GM18517 (cell line): ENCODE results near the gene RAI1.

Experiments used
- ATAC-seq: cut with Tn5 transposase; IDR thresholded peaks from one replicate; pipeline ENCODE4 v1.9.1; 2021; ENCODE audit warnings: mild to moderate bottlenecking, moderate library complexity; ENCODE audit not compliant: unreplicated experiment

The RAI1 gene

DNA sequence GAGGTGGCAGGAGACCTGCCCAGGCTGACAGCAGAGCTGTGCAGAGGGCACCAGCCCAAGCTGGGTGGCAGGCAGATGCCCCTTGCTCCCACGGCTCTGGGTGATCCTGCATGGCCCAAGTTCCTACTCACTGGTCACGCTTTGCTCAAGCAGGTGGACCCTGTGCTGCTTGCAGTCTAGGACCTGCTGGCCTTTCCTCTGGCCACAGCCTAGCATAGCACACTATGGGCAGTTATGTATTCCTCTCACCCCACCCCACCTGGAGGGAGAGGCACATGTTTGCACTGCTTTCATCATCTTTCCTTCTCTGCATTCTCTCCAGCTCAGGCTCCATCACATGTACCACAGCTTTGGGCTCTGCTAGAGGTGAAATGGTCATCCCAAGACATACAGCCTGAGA is 175.1 kb downstream of the RAI1 start:
- ATAC-seq, result no peak

DNA sequence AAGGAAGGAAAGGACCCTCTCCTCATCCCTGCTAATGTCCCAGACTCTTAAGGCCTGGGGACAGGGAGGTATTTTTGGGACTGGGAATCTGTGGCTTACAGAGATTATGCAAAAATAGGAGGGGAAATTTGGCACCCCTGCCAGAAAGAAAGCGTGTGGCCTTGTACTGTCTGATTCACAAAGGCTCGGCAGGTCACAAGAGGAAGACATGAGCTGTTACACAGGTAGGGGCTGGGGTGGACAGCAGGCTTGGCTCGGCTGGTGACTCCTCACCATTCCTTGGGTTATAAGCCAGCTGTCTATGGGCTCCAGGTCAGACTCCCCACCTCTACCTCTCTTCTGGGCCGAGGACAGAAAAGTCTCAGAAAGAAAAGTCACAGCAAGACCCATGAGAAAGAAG is 176.2 kb downstream of the RAI1 start:
- no peak for ATAC-seq

DNA sequence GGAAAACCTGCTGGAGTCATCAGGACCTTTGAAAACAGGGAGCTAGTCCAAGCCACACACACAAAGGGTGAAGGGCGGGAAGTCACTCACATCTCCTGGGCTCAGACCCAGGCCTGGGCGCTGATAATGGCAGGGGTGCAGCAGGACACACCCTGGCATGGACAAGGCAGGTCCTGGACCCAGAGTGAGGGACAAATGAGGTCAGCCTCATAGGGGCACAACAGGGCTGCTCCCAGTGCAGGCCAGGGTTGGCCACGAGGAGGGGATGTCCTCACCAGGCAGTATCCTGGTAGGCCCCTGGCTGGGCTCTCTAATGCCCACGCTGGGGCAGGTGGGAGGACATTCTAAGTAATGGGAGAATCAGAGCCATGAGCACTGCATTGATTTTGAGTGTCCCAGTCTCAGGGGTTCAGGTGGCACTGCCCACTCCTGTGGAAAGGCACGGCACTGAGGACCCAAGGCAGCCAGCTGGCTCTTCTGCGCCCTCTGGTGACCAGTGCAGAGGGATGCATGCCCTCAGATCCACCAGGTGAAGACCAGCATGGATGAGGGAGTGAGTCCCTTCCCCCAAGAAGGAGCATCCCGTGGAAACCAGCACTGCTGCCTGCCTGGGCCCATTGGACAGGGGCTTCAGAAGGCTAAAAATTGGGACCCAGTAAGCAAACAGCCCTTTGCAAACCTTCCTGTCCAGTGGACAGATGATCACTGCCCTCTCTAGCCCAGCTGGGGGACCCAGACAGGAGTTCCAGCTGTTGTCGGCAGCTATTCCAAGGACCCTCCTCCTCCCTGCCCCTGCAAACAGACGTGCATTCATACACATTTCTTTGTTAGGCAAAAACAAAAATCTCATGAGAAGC is 178.9 kb downstream of the RAI1 start:
- no peak for ATAC-seq

DNA sequence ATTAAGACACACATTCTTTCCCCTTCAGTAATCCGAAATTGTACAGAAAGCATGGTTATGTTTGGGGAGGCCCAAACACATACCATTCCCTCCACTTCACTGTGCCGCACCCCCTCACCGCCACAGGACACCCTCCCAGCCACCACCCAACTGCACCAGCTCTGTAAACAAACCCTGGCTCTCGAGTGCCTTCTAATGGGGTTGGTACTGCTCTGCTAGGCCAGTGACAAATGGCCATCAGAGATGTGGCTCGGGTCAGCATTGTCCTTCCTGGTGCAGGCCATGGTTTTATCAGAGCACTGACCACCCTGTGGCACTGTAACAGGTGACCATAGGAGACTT is 179.5 kb downstream of the RAI1 start:
- no peak for ATAC-seq
